Measurements from ENCODE around the gene CNTNAP2. TPM values are rescaled to one million over a fixed set of nuclear protein-coding genes. Genes with fewer than 3 reads are reported as not detected.

CNTNAP2 gene
- total and polyA plus RNA-seq, 4 donors: 0.14 to 2.3 (median 1.1) TPM

DNA sequence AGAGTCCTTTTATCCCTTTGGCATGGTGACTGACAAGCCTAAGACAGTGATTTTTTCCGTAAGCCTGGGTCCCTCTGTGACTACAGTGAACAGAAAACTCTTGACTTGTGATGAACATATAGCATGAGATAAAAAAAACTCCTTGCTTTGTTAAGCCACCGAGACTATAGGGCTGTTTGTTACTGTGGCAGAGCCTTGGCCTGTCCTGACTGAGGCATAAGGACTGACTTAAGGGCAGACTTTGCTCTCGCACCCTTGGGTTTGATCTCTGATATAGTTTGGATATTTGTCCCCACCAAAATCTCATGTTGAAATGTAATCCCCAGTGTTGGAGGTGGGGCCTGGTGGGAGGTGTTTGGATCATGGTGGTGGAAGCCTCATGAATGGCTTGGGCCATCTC is 2157.5 kb downstream of the CNTNAP2 start:
- Histone ChIP-seq H3K4me1 (ENCODE audit: control insufficient read depth in 4 of 4, insufficient read depth in 4 of 4, low read length in 3 of 4) (peaks cover 0 to 5% (median 0%) of the 10 kb centered on the region in 4 donors), H3K4me3 (ENCODE audit: low read depth in 1 of 3, low read length in 3 of 3) (no peak overlapping the region), H3K36me3 (ENCODE audit: control insufficient read depth in 4 of 4, insufficient read depth in 3 of 4, low read depth in 1 of 4, low read length in 3 of 4) (no peaks in the 10 kb centered on the region), H3K27ac (ENCODE audit: low read depth in 1 of 2, low read length in 2 of 2) (no peak overlapping the region), H3K27me3 (ENCODE audit: control insufficient read depth in 4 of 4, insufficient read depth in 4 of 4, low read length in 3 of 4) (peaks cover 0 to 4% (median 0%) of the 10 kb centered on the region in 4 donors), H3K9me3 (ENCODE audit: control insufficient read depth in 4 of 4, low read length in 3 of 4) (no peaks in the 10 kb centered on the region), H3K9ac (ENCODE audit: low read depth in 1 of 2, low read length in 2 of 2) (no peak overlapping the region)
- TF ChIP-seq FOXA1 (IDR thresholded peaks at IDR 0.05): no peak
- TF ChIP-seq, protein P1, sequence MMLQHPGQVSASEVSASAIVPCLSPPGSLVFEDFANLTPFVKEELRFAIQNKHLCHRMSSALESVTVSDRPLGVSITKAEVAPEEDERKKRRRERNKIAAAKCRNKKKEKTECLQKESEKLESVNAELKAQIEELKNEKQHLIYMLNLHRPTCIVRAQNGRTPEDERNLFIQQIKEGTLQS (IDR thresholded peaks at IDR 0.05): no peak
- no peak for TF ChIP-seq RXRA (IDR thresholded peaks at IDR 0.05)
- TF ChIP-seq TAF1 (conservative IDR thresholded peaks at IDR 0.05): no peak
- no peak for TF ChIP-seq YY1 (IDR thresholded peaks at IDR 0.05)
- TF ChIP-seq JUND (IDR thresholded peaks at IDR 0.05): no peak
- TF ChIP-seq NR2F2 (IDR thresholded peaks at IDR 0.05): no peak
- TF ChIP-seq HNF4G (IDR thresholded peaks at IDR 0.05): no peak
- WGBS: 91% methylated on average over 3 of the region's 3 CpGs
- no peak for DNase-seq (ENCODE audit: low spot score)

DNA sequence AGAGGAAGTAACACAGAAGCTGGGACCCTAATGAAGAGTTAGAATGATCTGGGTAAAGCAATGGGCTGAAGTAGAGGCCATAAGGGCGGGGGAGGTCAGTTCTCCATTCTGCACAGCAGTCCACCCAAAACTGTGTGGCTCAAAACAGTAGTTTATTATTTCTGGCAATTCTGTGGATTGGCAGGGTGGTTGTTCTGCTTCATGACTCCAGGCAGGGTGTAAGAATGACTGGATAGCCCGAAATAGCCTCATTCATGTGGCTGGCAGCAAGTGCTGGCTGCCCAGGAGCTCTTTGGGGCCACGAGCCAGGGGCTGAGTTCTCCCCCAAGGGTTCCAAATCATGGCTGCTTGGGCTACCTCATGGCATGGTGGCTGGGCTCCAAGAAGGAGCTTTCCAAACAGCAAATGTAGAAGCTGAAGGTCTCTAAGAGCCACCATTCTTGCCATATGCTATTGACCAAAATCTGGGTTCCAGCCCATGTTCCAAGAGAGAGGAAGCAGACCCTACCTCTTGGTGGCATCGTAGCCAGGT is 2158.8 kb downstream of the CNTNAP2 start:
- Histone ChIP-seq H3K27me3 (ENCODE audit: control insufficient read depth in 4 of 4, insufficient read depth in 4 of 4, low read length in 3 of 4) (peaks cover 0 to 4% (median 0%) of the 10 kb centered on the region in 4 donors), H3K36me3 (ENCODE audit: control insufficient read depth in 4 of 4, insufficient read depth in 3 of 4, low read depth in 1 of 4, low read length in 3 of 4) (no peaks in the 10 kb centered on the region), H3K4me3 (ENCODE audit: low read depth in 1 of 3, low read length in 3 of 3) (no peak overlapping the region), H3K27ac (ENCODE audit: low read depth in 1 of 2, low read length in 2 of 2) (no peak overlapping the region), H3K9me3 (ENCODE audit: control insufficient read depth in 4 of 4, low read length in 3 of 4) (no peaks in the 10 kb centered on the region), H3K4me1 (ENCODE audit: control insufficient read depth in 4 of 4, insufficient read depth in 4 of 4, low read length in 3 of 4) (peaks cover 0 to 5% (median 0%) of the 10 kb centered on the region in 4 donors), H3K9ac (ENCODE audit: low read depth in 1 of 2, low read length in 2 of 2) (no peak overlapping the region)
- WGBS: 79% methylated on average over 4 of the region's 4 CpGs
- no peak for TF ChIP-seq RXRA (IDR thresholded peaks at IDR 0.05)
- no peak for TF ChIP-seq NR2F2 (IDR thresholded peaks at IDR 0.05)
- no peak for TF ChIP-seq YY1 (IDR thresholded peaks at IDR 0.05)
- no peak for TF ChIP-seq ZBTB33 (IDR thresholded peaks at IDR 0.05)
- no peak for TF ChIP-seq GABPA (IDR thresholded peaks at IDR 0.05 in 1 of 2, conservative IDR thresholded peaks at IDR 0.05 in 1 of 2)
- DNase-seq (ENCODE audit: low spot score): no peak

DNA sequence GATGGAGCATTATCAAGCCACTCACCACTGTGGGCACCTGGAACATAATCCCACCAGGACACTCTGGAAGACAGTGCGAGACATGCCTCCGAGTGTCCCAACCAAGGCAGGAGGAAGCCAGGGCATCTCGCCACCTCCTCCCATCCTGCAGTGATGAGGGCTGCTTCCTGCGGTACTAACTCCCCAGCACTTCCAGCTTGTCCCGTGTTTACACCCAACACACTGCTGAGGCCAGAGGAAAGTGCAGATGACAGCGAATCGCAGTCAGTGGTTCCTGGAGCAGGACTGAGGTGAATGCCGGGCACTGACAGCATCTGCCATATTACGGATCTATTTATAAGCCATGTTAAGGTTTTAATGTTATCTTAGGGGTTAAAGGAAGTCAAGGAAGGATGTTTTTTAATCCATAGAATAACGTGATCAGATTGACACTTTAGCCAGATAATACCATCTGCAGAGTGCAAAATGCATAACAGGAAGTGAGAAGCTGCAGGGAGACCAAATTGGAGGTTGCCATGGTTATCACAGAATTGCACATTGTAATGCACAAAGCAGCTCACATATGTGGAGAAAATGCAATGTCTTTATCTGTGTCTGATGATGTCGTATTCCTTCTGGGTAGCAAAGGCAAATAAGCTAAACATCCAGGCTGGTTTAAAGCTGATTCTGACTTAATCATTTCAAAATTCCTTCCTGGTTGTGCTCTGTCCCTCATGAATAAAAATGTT is 2159.9 kb downstream of the CNTNAP2 start:
- no peak for DNase-seq (ENCODE audit: low spot score)
- Histone ChIP-seq H3K4me3 (ENCODE audit: low read depth in 1 of 3, low read length in 3 of 3) (no peak overlapping the region), H3K27ac (ENCODE audit: low read depth in 1 of 2, low read length in 2 of 2) (no peak overlapping the region), H3K9ac (ENCODE audit: low read depth in 1 of 2, low read length in 2 of 2) (no peak overlapping the region), H3K27me3 (ENCODE audit: control insufficient read depth in 4 of 4, insufficient read depth in 4 of 4, low read length in 3 of 4) (no peaks in the 10 kb centered on the region), H3K9me3 (ENCODE audit: control insufficient read depth in 4 of 4, low read length in 3 of 4) (no peaks in the 10 kb centered on the region), H3K4me1 (ENCODE audit: control insufficient read depth in 4 of 4, insufficient read depth in 4 of 4, low read length in 3 of 4) (peaks cover 0 to 5% (median 0%) of the 10 kb centered on the region in 4 donors), H3K36me3 (ENCODE audit: control insufficient read depth in 4 of 4, insufficient read depth in 3 of 4, low read depth in 1 of 4, low read length in 3 of 4) (no peaks in the 10 kb centered on the region)
- WGBS: 71% methylated on average over 11 of the region's 11 CpGs
- TF ChIP-seq ZBTB33 (IDR thresholded peaks at IDR 0.05) (no peak), NR2F2 (IDR thresholded peaks at IDR 0.05) (no peak), YY1 (IDR thresholded peaks at IDR 0.05) (no peak), GABPA (IDR thresholded peaks at IDR 0.05 in 1 of 2, conservative IDR thresholded peaks at IDR 0.05 in 1 of 2) (no peak), REST (IDR thresholded peaks at IDR 0.05) (no peak), FOXA2 (IDR thresholded peaks at IDR 0.05) (no peak), RXRA (IDR thresholded peaks at IDR 0.05) (no peak), RAD21 (IDR thresholded peaks at IDR 0.05) (no peak), EGR1 (IDR thresholded peaks at IDR 0.05; ENCODE audit: low read depth in 2 of 2) (no peak), HNF4G (IDR thresholded peaks at IDR 0.05) (no peak), FOXA1 (IDR thresholded peaks at IDR 0.05) (no peak), JUND (IDR thresholded peaks at IDR 0.05) (no peak), CTCF (IDR thresholded peaks at IDR 0.05; ENCODE audit: low read depth, low read length, missing input control) (no peak)
- TF ChIP-seq, protein P1 (IDR thresholded peaks at IDR 0.05): no peak
